ENCODE results near the gene HOXB3.

HOXB3 gene

DNA sequence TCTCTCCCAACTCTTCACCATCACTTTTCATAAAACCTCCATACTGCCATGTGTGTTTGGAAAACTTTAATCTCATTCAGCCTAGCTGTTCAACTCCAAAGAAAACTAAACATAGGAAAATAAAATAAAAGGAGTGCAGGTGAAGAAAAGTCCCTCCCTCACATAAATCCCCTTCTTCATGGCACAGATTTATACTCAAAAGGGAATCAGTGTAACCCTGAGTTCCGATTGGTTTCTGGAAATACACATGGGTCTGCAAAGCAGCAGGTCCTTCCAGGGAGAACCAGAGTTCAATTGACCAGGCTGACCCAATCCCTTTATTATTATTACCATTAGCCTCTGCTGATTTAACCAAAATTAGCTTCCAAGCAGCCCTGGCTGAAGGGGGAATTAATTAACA is 36.2 kb downstream of the HOXB3 start:
- no peak for DNase-seq

DNA sequence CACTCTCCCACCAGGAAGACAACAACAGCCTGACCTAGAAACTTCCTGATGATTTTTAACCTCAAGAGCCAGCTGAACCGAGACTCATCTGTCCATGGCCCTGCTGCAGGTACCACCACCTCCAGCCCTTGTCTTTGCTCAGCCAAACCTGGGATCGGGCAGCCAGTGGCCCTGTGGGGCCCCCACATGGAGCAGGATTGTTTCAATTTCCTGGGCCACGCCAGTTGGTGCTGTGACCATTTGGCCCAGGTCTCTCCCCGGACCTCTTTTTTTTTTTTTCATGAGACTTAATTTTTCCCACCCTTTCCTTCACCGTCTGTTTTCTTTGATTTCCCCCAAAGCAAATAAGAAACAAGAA is 36.9 kb downstream of the HOXB3 start:
- DNase-seq, result no peak

GRCh38 chr17:48552466-48553189 is 37.4 kb downstream of the HOXB3 start:
- DNase-seq, result no peak

DNA sequence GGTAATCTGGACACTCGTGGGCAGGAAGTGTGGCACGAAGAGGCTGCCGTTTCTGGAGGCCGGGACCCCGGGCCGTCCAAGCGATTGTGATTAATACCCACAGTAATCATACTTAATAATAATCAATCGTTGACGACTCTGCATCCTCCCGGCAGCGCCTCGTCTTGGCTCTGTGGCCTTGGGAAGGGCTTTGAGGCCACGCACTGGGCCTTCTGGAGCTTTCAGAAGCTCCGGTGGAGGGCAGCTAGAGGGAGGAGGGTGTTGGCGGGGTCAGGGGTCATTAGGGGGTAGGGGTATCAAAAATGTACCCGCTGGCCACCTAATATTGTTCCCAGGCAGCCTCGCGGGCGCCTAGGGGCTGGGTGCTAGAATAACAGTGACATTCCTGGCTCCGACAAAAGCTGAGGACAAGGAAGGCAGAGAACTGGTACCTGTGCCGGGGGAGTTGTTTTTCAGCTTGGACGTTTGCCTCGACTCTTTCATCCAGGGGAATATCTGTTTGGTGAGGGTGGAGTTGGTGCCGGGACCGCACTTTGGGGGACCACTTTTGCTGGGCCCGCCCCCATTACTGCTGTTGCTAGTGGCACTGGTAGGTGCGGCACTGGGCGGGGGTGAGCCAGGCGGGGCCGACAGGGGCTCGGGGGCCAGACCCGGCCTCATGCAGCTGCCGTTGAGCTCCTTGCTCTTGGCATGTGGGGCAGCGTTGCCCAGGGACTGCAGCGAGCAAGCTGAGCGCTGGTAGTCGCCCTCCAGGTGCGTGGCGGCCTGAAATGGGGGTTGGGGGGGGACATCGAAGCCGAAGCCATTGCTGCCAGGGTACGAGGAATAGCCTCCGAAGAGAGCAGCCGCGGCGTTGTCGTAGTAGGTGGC is 38.2 kb downstream of the HOXB3 start:
- no peak for DNase-seq

DNA sequence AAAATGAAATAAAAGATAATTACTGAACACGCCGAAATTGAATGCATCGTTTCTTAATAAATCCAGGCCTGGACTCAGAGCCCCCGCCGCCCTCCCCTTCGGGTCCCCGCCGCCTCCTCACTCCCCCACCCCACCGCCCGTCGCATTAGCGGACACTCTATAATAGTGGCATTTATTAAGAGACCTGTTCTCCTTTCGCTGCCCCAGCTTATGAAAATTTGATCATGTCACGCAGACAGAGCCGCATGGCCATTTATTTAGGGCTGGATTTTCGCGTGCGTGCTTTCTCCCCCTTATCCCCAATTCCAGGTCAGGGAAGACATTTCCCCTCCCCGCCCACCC is 38.9 kb downstream of the HOXB3 start:
- no peak for DNase-seq

GRCh38 chr17:48550502-48551213 is 39.4 kb downstream of the HOXB3 start:
- DNase-seq, result no peak

DNA sequence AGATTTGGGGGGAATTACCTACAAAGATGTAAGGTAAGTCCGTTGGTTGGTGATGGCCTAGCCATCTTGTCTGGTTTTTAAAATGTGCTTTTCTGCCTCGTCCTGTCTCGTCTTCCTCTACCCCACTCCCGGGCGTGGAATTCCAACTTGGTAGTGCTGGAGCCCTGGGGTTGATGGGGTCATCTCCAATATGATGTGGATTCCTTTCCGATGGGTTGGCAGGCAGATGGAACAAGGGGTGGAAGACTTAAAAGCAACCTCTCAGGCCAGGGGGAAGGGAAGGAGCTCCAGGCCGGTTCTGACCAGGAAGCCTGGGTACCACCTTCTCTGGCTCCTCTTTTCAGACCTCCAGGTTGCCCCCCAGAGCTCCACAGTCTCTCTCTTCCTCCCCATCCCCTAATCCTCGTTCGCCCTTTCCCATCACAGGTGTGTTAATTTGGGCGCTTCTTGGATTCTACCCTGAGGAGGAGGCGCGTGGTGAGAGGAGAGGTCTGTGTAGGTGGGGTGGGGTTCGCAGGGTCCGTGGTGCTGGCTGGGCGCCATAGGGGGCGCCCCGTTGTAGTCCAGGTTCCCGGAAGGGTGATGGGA is 40.0 kb downstream of the HOXB3 start:
- no peak for DNase-seq

DNA sequence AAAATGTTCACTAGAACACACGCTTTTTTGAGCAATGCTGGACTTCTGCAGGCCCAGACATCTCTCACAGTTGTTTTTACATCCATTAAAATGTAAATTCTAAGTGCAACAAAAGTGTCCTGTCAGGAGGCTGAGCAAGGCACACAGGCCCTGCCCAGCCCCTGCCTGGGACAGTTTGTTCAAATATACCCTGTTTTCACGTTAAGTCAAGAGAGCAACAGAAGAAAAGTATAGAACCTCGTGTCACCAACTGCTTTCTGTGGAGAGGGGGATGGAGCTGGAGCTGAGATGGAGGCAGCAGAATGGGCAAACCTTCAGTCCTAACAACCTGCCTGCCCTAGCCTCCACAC is 40.8 kb downstream of the HOXB3 start:
- DNase-seq, result no peak

GRCh38 chr17:48548523-48549280 is 41.3 kb downstream of the HOXB3 start:
- DNase-seq, result no peak

DNA sequence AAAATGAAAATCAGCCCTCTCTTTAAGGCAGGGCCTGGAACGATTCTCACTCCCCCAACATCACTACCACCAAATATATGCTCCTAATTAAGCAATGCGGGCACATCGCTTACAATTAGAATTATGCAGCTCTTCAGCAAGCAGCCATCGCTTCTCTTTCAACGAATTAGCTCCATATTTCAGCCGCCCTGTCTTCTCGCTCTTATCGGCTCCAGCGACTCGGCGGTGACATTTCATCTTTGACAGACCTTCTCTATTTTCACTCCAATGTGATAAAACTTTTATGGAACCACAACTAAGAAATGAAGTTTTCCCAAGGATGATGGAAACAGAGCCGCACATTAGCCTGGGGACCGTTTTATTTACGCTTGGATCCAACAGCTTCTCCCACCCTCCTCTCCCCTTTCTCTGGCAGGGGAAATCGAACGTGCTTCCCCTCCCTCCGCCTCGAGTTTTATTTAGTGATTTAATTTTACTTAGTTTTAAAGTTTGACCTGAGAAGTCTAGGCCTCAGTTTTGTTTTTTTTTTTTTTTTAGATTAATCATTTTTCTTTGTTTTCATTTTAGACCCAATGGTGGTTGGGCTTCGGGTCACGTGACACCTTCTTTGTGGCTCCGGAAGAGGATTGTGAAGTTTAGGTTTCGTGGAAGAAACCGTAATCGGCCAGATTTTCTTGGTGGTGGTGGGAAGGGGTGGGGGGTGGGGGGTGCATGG is 42.1 kb downstream of the HOXB3 start:
- peak; percentile 33 for DNase-seq

DNA sequence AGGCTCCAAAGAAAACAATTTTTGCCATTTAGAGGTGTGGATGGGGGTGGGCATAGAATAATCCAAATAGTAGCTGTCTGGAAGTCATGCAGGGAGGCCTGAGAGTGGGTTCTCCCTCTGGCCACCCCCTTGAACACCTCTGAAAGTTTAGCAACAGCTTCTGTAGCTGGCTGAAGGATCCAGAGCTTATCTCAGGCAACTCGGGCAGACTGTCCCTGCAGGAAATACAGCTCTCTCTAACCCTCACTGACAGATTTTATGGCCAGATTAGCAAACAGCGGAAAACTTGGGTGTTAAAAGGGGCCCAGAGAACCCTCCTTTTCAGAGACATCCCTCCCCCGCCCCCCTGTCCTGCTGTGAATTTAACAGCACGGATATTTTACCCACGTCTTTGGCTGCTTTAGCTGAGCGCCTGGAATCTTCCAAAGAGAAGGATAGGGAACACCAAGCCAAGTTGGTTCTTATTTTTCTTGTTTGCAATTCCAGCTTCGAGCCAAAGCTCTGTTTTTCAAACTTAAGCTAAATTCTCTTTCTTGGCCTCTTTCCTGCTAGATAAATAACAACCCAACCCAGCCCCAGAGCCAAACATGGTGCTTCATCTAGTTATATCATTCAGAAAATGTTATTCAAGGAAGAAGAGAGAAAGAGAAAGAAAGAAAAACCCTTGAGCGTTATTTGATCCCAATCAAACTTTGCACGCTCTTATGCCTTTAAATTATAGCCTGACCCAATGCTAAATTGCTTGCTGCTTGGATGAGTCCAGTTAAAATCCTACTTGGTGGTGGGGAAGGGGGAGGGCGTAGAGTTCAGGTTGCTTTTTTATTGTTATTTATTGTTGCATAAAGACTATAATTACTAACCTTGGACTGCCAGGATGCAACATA is 42.9 kb downstream of the HOXB3 start:
- no peak for DNase-seq

GRCh38 chr17:48546137-48546923 is 43.7 kb downstream of the HOXB3 start:
- DNase-seq, result no peak

- no peak for DNase-seq
Measured at GRCh38 chr17:48545539-48545938, 44.5 kb downstream of the HOXB3 start.

GRCh38 chr17:48545022-48545375 is 45.0 kb downstream of the HOXB3 start, which contains the start of gene HOXB2:
Gene HOXB2, minus strand, starts transcription at chr17:48545109. Its CDS starts 198 bp downstream, at chr17:48544911.
- DNase-seq, result no peak

GRCh38 chr17:48544349-48545021 is 45.6 kb downstream of the HOXB3 start:
- peak in 1 of 2 experiments; percentile 15 for DNase-seq

- peak; percentile 26 to 33 for DNase-seq
Measured at GRCh38 chr17:48543854-48544348, 46.1 kb downstream of the HOXB3 start.

DNA sequence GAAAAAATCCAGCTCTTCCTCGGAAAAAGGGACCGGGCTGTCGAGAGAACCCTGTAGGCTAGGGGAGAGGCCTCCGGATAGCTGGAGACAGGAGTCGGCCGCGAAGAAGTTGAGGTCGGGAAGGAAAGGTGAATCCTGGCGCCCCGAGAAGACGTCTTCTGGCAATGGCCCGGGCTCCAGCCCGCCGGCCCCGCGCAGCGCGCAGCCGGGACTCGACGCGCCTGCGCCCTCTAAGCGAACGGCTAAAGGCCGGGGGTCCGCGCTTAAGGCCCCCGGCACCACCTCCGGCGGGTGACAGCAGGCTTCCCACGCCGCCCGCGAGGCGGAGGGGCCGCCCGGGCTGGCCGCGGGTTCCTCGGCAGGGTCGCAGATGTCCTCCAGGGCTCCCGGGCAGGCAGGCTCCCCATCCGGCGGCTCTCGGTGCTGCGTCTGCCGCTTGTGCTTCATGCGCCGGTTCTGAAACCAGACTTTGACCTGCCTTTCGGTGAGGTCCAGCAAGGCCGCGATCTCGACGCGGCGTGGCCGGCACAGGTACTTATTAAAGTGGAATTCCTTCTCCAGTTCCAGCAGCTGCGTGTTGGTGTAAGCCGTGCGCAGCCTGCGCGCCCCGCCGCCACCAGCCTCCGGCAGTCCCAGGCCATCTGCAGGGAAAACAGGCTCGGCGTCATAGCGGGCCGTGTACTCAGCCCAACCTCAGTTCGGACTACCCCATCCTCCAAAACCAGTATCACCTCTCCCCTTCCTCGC is 46.8 kb downstream of the HOXB3 start:
- peak; percentile 35 to 44 for DNase-seq

GRCh38 chr17:48542698-48543106 is 47.3 kb downstream of the HOXB3 start:
- no peak for DNase-seq

Data from activated CD4-positive, alpha-beta T cell treated with anti-CD3 and anti-CD28 coated beads, Interleukin-2, amount 50 U/mL, for 4 hours (primary cell).